ENCODE results near the gene XXYLT1.
"Not testable (repeated sequence)": the region's sequence is repeated elsewhere in the genome, so short reads cannot be mapped to it uniquely, and the experiment has no call there.

Gene XXYLT1

GRCh38 chr3:195296662-195297061, 25.7 kb upstream of the XXYLT1 start:
- H3K4me3 ChIP-seq (replicated peaks; ENCODE audit: low read depth, low read length), result no peak overlapping the region
- no peak for DNase-seq (ENCODE audit: extremely low read depth, low read depth)

GRCh38 chr3:195291121-195291520, 20.2 kb upstream of the XXYLT1 start:
- DNase-seq (ENCODE audit: extremely low read depth, low read depth), result no peak
- H3K4me3 ChIP-seq (replicated peaks; ENCODE audit: low read depth, low read length), result no peak overlapping the region
- TF ChIP-seq CTCF (IDR thresholded peaks at IDR 0.05; ENCODE audit: low read depth, low read length, missing control alignments), result no peak

More at GRCh38 chr3:195296662-195297061, 25.7 kb upstream of the XXYLT1 start:
- no peak for TF ChIP-seq CTCF (IDR thresholded peaks at IDR 0.05; ENCODE audit: low read depth, low read length, missing control alignments)

GRCh38 chr3:195290643-195291042, 19.7 kb upstream of the XXYLT1 start:
- H3K4me3 ChIP-seq (replicated peaks; ENCODE audit: low read depth, low read length); DNase-seq (ENCODE audit: extremely low read depth, low read depth): not testable (repeated sequence)

- TF ChIP-seq CTCF (IDR thresholded peaks at IDR 0.05; ENCODE audit: low read depth, low read length, missing control alignments), result no peak
- H3K4me3 ChIP-seq (replicated peaks; ENCODE audit: low read depth, low read length), result no peak overlapping the region
- peak; percentile 20 for DNase-seq (ENCODE audit: extremely low read depth, low read depth)
Observed at GRCh38 chr3:195286115-195286872, 15.3 kb upstream of the XXYLT1 start.

GRCh38 chr3:195285372-195285771, 14.4 kb upstream of the XXYLT1 start:
- TF ChIP-seq CTCF (IDR thresholded peaks at IDR 0.05; ENCODE audit: low read depth, low read length, missing control alignments), result no peak
- no peak for DNase-seq (ENCODE audit: extremely low read depth, low read depth)
- H3K4me3 ChIP-seq (replicated peaks; ENCODE audit: low read depth, low read length), result no peak overlapping the region

- no peak for TF ChIP-seq CTCF (IDR thresholded peaks at IDR 0.05; ENCODE audit: low read depth, low read length, missing control alignments)
- DNase-seq (ENCODE audit: extremely low read depth, low read depth), result no peak
Observed at GRCh38 chr3:195284842-195285241, 13.9 kb upstream of the XXYLT1 start.

GRCh38 chr3:195282961-195283360, 12.0 kb upstream of the XXYLT1 start:
- TF ChIP-seq CTCF (IDR thresholded peaks at IDR 0.05; ENCODE audit: low read depth, low read length, missing control alignments), result no peak
- no peak for DNase-seq (ENCODE audit: extremely low read depth, low read depth)
- no peak overlapping the region for H3K4me3 ChIP-seq (replicated peaks; ENCODE audit: low read depth, low read length)

More at GRCh38 chr3:195284842-195285241, 13.9 kb upstream of the XXYLT1 start:
- H3K4me3 ChIP-seq (replicated peaks; ENCODE audit: low read depth, low read length), result no peak overlapping the region

All from HFF-Myc (cell line).